Measurements from ENCODE around the gene SEMA4F.

DNA sequence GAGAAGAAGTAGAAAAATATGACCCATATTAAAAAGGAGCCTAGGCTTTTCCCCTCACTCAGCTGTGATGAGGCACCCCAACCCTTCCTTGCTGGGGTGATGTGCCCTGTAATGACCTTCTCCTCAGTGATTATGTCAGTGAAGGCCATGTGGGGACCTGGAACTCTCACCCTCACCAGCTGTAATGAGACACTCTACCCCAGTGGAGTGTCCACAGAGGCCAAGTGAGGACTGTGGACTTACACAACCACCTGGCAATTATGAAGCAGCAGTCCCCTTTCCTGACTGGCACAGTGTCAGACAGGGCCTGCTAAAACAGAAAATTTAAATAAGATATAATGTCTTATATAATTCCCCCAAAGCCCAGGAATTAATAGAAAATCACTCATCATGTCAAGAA, 54.2 kb downstream of the SEMA4F start:
- TF ChIP-seq, protein P1, sequence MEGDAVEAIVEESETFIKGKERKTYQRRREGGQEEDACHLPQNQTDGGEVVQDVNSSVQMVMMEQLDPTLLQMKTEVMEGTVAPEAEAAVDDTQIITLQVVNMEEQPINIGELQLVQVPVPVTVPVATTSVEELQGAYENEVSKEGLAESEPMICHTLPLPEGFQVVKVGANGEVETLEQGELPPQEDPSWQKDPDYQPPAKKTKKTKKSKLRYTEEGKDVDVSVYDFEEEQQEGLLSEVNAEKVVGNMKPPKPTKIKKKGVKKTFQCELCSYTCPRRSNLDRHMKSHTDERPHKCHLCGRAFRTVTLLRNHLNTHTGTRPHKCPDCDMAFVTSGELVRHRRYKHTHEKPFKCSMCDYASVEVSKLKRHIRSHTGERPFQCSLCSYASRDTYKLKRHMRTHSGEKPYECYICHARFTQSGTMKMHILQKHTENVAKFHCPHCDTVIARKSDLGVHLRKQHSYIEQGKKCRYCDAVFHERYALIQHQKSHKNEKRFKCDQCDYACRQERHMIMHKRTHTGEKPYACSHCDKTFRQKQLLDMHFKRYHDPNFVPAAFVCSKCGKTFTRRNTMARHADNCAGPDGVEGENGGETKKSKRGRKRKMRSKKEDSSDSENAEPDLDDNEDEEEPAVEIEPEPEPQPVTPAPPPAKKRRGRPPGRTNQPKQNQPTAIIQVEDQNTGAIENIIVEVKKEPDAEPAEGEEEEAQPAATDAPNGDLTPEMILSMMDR (IDR thresholded peaks at IDR 0.05), result no peak
- TF ChIP-seq POLR2A (IDR thresholded peaks at IDR 0.05) (no peak), EP300 (IDR thresholded peaks at IDR 0.05) (no peak)

Data from ovary (tissue), 3 donors.